ENCODE data around the gene PDCL2. TPM values are rescaled to one million over a fixed set of nuclear protein-coding genes. Genes with fewer than 3 reads are reported as not detected.

The PDCL2 gene
- not detected in 2 replicates for polyA plus RNA-seq

GRCh38 chr4:55592014-55592413 lies at the start of gene PDCL2:
Gene PDCL2 (minus strand): TSS chr4:55592245. CDS start chr4:55592109, 136 bp downstream.

GRCh38 chr4:55635741-55636655 lies 44.0 kb upstream of the PDCL2 start, which contains the start of gene NMU:
Gene NMU (minus strand): TSS chr4:55636298. CDS start chr4:55636192, 106 bp downstream.

GRCh38 chr4:55546756-55547465 lies 45.1 kb downstream of the PDCL2 start, which contains the start of gene CLOCK:
Gene CLOCK (minus strand): TSS chr4:55546909. CDS start chr4:55482785, 64,124 bp downstream.

Other genes starting within 250 kb of the PDCL2 start
- gene SRD5A3, start 246.0 kb downstream of the PDCL2 start, polyA plus RNA-seq, result 52.0 and 72.4 TPM in 2 replicates
- 50.8 and 68.4 TPM in 2 replicates for gene TMEM165, start 196.3 kb downstream of the PDCL2 start, polyA plus RNA-seq
- 9.9 and 12.5 TPM in 2 replicates for gene CLOCK, start 45.3 kb downstream of the PDCL2 start, polyA plus RNA-seq
- gene NMU, start 44.1 kb upstream of the PDCL2 start, polyA plus RNA-seq, result 4.3 TPM in 1 of 2 replicates, not detected in the other
- 4.1 TPM in 1 of 2 replicates, not detected in the other for gene EXOC1L, start 227.5 kb upstream of the PDCL2 start, polyA plus RNA-seq

All from Purkinje cell (primary cell).